GM18868 (cell line): ENCODE measurements around the gene GAPDH.
"Not testable (repeated sequence)": the region's sequence is repeated elsewhere in the genome, so short reads cannot be mapped to it uniquely, and the experiment has no call there.

Source experiments
- ATAC-seq: cut with Tn5 transposase; IDR thresholded peaks from one replicate; pipeline ENCODE4 v1.9.1; 2021; ENCODE audit warnings: mild to moderate bottlenecking, moderate library complexity; ENCODE audit not compliant: unreplicated experiment

GAPDH gene

GRCh38 chr12:6528539-6529235 is 5.6 kb upstream of the GAPDH start:
- ATAC-seq, result no peak

GRCh38 chr12:6529291-6529737 is 5.0 kb upstream of the GAPDH start:
- no peak for ATAC-seq

GRCh38 chr12:6530576-6531260 is 3.6 kb upstream of the GAPDH start:
- ATAC-seq, result no peak

- ATAC-seq, result peak; percentile 46
Measured at GRCh38 chr12:6532051-6532926, 2.0 kb upstream of the GAPDH start.

- peak; percentile 11 for ATAC-seq
Measured at GRCh38 chr12:6532927-6533652, 1.2 kb upstream of the GAPDH start.

- ATAC-seq, result peak; percentile 5
Measured at GRCh38 chr12:6533653-6533922, 729 bp upstream of the GAPDH start.

- ATAC-seq, result no peak
Measured at GRCh38 chr12:6534695-6534944, 303 bp downstream of the GAPDH start.

DNA sequence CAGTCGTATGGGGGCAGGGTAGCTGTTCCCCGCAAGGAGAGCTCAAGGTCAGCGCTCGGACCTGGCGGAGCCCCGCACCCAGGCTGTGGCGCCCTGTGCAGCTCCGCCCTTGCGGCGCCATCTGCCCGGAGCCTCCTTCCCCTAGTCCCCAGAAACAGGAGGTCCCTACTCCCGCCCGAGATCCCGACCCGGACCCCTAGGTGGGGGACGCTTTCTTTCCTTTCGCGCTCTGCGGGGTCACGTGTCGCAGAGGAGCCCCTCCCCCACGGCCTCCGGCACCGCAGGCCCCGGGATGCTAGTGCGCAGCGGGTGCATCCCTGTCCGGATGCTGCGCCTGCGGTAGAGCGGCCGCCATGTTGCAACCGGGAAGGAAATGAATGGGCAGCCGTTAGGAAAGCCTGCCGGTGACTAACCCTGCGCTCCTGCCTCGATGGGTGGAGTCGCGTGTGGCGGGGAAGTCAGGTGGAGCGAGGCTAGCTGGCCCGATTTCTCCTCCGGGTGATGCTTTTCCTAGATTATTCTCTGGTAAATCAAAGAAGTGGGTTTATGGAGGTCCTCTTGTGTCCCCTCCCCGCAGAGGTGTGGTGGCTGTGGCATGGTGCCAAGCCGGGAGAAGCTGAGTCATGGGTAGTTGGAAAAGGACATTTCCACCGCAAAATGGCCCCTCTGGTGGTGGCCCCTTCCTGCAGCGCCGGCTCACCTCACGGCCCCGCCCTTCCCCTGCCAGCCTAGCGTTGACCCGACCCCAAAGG is 804 bp downstream of the GAPDH start:
- ATAC-seq, result no peak

GRCh38 chr12:6535697-6535946 is 1.3 kb downstream of the GAPDH start:
- no peak for ATAC-seq

GRCh38 chr12:6535960-6536847 is 1.9 kb downstream of the GAPDH start:
- ATAC-seq, result no peak

- ATAC-seq, result no peak
Measured at GRCh38 chr12:6536894-6537579, 2.7 kb downstream of the GAPDH start.

DNA sequence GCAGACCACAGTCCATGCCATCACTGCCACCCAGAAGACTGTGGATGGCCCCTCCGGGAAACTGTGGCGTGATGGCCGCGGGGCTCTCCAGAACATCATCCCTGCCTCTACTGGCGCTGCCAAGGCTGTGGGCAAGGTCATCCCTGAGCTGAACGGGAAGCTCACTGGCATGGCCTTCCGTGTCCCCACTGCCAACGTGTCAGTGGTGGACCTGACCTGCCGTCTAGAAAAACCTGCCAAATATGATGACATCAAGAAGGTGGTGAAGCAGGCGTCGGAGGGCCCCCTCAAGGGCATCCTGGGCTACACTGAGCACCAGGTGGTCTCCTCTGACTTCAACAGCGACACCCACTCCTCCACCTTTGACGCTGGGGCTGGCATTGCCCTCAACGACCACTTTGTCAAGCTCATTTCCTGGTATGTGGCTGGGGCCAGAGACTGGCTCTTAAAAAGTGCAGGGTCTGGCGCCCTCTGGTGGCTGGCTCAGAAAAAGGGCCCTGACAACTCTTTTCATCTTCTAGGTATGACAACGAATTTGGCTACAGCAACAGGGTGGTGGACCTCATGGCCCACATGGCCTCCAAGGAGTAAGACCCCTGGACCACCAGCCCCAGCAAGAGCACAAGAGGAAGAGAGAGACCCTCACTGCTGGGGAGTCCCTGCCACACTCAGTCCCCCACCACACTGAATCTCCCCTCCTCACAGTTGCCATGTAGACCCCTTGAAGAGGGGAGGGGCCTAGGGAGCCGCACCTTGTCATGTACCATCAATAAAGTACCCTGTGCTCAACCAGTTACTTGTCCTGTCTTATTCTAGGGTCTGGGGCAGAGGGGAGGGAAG is 3.5 kb downstream of the GAPDH start:
- not testable (repeated sequence) for ATAC-seq

DNA sequence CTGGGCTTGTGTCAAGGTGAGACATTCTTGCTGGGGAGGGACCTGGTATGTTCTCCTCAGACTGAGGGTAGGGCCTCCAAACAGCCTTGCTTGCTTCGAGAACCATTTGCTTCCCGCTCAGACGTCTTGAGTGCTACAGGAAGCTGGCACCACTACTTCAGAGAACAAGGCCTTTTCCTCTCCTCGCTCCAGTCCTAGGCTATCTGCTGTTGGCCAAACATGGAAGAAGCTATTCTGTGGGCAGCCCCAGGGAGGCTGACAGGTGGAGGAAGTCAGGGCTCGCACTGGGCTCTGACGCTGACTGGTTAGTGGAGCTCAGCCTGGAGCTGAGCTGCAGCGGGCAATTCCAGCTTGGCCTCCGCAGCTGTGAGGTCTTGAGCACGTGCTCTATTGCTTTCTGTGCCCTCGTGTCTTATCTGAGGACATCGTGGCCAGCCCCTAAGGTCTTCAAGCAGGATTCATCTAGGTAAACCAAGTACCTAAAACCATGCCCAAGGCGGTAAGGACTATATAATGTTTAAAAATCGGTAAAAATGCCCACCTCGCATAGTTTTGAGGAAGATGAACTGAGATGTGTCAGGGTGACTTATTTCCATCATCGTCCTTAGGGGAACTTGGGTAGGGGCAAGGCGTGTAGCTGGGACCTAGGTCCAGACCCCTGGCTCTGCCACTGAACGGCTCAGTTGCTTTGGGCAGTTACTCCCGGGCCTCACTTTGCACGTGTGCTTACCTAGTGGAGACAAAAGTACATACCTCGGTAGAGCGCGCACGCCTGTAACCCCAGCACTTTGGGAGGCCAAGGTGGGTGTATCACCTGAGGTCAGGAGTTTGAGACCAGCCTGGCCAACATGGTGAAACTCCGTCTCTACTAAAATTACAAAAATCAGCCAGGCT is 4.3 kb downstream of the GAPDH start:
- no peak for ATAC-seq

- ATAC-seq, result no peak
Measured at GRCh38 chr12:6539314-6539682, 5.0 kb downstream of the GAPDH start.

- ATAC-seq, result no peak
Measured at GRCh38 chr12:6539707-6540134, 5.4 kb downstream of the GAPDH start.

DNA sequence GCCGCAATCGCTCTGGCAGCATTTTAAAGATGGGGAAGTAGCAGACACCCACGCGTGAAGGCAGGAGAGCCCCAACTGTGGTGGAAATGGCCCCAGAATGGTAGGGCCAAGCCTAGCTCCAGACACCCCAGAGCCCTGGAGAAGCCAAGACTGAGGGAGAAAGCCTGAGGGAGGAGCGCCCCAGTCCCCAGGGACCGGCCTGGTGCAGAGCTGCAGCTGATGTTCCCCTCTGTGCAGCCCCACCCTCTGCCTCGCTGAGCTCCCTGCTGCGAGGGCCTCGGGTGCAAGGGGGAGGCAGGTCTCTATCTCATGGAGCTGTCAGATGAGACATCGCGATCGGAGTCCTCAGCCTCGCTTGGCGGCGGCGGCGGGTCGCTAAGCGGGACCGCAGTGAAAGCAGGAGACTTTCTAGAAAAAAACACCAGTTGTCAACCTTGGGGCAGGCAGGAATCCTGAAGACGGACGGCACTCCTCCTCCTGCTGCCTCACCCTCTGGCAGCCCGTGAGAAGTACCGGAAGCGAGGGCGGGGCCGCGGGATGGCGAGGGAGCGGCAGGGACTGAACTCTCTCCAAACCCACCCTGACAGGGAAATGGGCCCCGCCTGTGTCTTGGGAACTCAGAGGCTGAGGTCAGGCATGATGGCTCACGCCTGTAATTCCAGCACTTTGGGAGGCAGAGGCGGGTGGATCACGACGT is 6.0 kb downstream of the GAPDH start:
- no peak for ATAC-seq
